Measurements from ENCODE around the gene CDHR5.
A peak's percentile ranks its signal among the peaks of the same experiment; 100 is the strongest.

CDHR5 gene

GRCh38 chr11:567011-567628 is 57.6 kb downstream of the CDHR5 start:
- no peak for TF ChIP-seq CTCF (IDR thresholded peaks at IDR 0.05; ENCODE audit: unreplicated experiment in 3 of 3)
- H3K27ac Mint-ChIP-seq, result no peak overlapping the region

More at GRCh38 chr11:567011-567628, 57.6 kb downstream of the CDHR5 start:
- Mint-ChIP-seq H3K4me3 (peak overlapping the region; percentile 83 to 88 (median 86)), H3K9me3 (no peaks in the 10 kb centered on the region), H3K4me1 (no peaks in the 10 kb centered on the region), H3K27me3 (ENCODE audit: low read depth) (no peaks in the 10 kb centered on the region), H3K36me3 (ENCODE audit: low read depth) (no peaks in the 10 kb centered on the region)
